GM08714 (cell line): ENCODE data around the gene BTBD9.
"Not testable (repeated sequence)": the region's sequence is repeated elsewhere in the genome, so short reads cannot be mapped to it uniquely, and the experiment has no call there.

ENCODE experiments used
- H3K4me3 ChIP-seq: fragments of 200-500 bp; sonication (Bioruptor generic); 2 replicates; pipeline ENCODE4 v1.5.1; 2014; ENCODE audit warnings: mild to moderate bottlenecking, low read length, inconsistent platforms
- ZNF274 ChIP-seq: IDR thresholded peaks from 2 replicates; pipeline ENCODE4 v1.6.1; 2012; ENCODE audit warnings: mild to moderate bottlenecking, low read depth, low read length

BTBD9 gene

DNA sequence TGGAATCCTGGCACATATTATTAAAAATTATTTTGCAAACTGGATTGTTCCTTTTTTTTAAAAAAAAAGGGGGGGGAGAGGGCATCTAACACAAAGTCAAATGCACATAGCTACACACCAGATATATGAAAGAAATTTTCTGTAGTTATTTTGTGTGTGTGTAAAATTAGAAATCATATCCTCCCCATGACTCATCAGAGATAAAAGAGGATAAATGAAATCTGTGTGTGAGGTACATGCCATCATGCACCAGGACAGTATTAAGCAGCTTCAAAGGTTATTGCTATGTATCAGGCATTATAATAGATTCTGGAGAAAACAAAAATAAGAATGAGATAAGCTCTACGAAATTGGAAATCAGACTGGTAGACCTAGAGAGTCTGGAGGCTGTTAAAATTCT lies 5.2 kb downstream of the BTBD9 start:
- H3K4me3 ChIP-seq: no peak overlapping the region

DNA sequence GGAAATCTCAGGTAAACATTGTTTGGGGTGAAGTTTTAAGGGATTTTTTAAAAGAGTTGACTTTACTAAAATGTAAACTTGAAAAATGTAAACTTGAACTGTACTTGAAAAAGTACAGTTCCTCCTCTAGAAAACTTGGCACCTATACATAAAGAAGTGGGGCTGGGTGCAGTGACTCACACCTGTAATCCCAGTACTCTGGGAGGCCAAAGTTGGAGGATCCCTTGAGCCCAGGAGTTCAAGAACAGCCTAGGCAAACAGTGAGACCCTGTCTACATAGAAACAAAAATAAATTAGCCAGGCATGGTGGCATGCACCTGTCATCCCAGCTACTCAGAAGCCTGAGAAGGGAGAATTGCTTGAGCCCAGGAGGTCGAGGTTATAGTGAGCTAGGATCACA lies 7.2 kb downstream of the BTBD9 start:
- TF ChIP-seq ZNF274: no peak

More for the DNA sequence above, 5.2 kb downstream of the BTBD9 start:
- TF ChIP-seq ZNF274: no peak

DNA sequence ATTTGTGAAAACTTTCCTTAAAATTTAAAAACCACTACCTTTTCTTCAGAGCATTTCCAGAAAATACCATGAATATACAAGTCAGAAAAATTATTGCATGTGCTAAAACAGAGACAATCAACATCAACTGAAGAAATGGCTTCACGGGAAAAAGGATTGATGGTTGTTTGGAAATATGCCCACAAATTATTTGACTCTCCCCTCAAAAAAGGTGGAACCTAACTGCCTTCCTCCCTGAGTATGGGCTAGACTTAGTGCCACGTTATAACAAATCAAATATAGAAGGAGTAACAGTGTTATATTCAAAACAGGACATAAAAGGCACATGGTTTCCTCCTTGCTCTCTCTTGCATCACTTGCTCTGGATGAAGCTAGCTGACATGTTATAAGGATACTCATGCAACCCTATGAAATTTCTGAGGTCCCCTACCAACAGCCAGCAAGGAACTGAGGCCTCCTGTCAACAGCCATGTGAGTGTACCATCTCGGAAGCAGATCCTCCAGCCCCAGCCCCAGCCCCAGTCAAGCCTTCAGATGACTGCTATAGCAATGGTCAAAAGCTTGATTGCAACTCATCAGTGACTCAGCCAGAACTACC lies 8.4 kb downstream of the BTBD9 start:
- no peak overlapping the region for H3K4me3 ChIP-seq
- no peak for TF ChIP-seq ZNF274

More for the DNA sequence above, 7.2 kb downstream of the BTBD9 start:
- no peak overlapping the region for H3K4me3 ChIP-seq

DNA sequence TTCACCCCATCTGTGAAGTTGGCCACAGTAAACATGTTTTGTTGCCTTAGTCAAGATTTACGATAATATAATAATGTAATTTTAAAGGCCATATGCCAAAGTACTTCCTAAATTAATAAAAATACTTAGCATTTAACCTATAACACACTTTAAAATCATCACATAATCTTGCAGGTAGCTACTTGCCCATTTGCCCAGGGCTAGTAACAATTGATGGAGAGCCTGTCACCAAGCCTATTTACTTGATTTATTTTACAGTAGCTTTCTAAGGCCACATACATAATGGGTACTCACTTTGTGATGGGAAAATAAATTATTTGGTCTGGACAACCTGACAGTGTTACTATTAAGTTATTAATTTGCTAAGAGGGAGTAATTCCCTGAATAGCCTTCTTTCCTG lies 14.5 kb downstream of the BTBD9 start:
- TF ChIP-seq ZNF274: no peak

DNA sequence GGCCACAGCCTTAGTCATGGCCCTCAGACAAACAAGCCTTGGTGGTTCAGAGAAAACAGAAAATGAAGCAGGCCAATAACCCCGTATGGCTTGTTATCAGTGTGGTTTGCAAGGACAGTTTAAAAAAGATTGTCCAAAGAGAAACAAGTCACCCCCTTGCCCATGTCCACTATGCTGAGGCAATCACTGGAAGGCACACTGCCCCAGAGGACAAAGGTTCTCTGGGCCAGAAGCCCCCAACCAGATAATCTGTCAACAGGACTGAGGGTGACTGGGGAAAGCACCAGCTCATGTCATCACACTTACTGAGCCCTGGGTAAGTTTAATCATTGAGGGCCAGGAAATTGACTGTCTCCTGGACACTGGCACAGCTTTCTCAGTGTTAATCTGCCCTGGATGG lies 20.4 kb downstream of the BTBD9 start:
- H3K4me3 ChIP-seq: not testable (repeated sequence)

More for the DNA sequence above, 14.5 kb downstream of the BTBD9 start:
- H3K4me3 ChIP-seq: no peak overlapping the region

DNA sequence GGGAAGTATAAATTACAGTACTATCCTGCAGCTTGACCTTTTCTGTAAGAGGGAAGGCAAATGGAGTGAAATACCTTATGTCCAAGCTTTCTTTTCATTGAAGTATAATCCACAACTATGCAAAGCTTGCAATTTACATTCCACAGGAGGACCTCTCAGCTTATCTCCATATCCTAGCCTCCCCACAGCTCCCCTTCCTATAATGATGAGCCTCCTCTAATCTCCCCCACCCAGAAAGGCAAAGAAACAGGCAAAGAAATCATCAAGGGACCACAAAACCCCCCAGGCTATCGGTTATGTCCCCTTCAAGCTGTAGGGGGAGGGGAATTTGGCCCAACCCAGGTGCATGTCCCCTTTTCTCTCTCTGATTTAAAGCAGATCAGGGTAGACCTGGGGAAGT lies 21.4 kb downstream of the BTBD9 start:
- H3K4me3 ChIP-seq: not testable (repeated sequence)

DNA sequence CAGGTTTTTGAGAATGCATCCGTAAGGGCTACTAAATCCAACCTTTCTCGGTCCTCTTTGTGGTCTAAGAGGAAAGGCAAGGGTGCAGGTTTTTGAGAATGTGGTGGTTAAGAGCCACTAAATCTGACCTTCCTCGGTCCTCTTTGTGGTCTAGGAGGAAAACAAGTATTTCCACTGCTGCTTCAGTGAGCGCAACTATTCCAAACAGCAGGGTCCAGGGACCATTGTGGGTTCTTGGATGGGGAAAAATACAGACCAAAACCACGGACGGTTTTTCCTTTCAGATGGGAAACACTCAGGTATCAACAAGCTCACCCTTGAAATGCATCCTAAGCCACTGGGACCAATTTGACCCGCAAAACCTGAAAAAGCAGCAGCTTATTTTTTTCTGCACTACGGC lies 21.9 kb downstream of the BTBD9 start:
- TF ChIP-seq ZNF274: no peak
- no peak overlapping the region for H3K4me3 ChIP-seq

DNA sequence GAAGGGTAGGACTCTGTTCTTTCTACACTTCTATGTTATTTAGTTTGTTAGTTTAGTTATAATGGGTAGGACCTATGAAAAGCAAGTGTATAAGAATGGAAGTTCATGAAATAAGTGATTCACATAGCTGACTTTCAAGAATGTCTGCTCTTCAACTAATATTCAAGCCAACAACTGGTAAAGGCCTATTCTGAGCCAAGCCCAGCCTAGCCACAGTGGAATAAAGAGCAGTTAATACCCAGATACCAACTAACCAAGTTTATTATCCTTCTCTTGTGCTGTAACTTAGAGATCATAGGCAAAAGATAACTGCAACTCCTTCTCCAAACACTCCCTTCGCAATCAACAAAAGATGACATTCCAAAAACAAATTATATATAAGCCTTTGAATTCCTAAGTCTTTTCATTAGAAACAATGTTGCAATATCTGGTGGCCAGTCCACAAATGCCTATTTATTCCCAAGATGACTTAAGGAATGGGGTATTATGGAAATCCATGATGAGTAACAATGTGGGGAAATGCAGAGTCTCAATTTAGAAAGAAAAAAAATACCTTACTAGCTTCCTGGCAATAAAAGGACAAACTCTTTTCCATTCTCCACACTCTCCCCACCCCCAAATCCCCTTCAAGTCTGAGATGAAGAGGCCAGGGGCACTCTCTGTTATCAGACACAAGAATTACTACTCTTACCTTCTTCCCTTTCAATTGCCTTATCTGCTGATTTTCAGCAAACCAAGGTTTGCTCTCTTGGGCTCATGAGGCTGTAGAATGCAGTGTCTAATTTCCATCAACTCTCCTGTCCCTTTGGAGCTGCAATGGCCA lies 27.4 kb downstream of the BTBD9 start:
- H3K4me3 ChIP-seq: no peak overlapping the region

DNA sequence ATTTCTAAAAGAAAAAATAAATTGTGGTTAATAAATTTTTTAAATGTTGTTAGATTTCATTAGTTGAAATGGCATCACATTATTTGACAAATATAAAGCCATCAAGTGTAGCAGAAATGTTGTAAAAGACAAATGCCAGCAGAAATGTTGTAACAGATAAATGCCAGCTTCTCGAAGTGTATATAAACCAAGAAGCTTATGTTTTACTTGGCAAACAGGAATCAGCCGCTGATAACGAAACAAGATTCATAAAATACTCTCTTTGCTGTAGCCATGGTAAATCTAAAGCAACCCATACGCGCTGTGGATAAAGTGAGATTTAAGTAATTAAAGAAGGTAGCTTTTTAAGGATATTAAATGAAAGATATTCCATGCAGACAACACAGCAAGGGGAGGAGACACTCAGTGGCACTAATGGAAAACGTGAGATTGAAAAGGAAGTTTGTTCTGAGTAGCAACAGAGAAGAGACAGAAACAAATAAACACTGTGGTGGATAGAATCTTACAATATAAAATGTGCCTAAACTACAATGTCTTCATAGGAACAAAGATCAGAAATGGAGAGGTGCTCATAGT lies 29.6 kb downstream of the BTBD9 start:
- no peak overlapping the region for H3K4me3 ChIP-seq
- TF ChIP-seq ZNF274: no peak

More for the DNA sequence above, 27.4 kb downstream of the BTBD9 start:
- TF ChIP-seq ZNF274: no peak

DNA sequence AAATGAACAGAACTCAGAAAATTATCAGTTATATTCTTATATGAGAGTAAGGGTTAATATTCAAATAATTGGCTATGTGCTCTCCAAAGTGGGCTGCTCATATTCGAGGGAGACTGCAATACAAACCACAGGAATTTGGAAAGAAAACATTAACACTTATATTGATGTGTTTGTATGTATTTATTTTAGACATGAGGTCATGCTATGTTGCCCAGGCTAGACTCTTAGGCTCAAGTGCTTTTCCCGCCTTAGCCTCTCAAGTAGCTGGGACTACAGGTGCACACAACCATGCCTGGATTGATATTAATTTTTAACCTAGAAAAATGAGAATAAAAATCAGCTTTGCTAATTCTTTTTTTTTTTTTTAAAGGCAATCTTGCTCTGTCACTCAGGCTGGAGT lies 35.0 kb downstream of the BTBD9 start:
- H3K4me3 ChIP-seq: no peak overlapping the region
- TF ChIP-seq ZNF274: no peak

DNA sequence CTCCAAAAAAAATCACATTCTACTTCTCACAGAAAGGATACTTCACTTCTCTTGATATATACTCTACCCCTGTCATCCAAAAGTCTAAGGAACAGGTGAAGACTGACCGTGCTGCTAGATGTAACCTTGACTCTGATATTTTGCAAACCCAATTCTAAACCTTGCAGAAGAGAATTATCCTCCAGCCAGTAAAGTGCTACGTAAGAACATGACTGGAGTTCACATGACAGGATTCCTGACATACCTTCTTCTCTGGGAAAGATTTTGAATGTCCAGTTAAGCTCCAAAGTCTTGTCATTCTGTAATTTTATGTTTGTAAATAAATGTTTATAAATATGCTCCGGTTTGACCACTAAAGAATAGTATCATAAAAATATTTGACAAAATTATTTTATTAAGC lies 35.8 kb downstream of the BTBD9 start:
- TF ChIP-seq ZNF274: no peak
- H3K4me3 ChIP-seq: no peak overlapping the region

DNA sequence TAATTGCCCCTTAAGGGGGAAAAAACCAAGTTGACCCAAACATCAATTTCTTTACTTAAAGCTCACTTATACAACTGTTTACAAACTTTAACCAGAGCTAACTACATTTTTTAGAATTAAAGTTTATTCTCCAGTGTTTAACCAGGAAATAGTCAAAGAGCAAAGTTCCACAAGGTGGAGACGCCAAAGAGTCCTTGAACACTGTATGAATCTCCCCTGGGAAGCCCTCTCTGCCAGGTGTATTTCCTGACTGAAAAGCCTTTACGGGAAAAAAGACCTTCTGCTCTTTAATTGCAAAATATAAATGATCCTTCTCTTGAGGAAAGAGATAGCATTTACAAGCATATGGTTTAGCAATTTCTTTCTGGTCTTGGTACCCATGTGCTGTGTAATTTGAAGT lies 36.2 kb downstream of the BTBD9 start:
- TF ChIP-seq ZNF274: no peak
- H3K4me3 ChIP-seq: no peak overlapping the region

DNA sequence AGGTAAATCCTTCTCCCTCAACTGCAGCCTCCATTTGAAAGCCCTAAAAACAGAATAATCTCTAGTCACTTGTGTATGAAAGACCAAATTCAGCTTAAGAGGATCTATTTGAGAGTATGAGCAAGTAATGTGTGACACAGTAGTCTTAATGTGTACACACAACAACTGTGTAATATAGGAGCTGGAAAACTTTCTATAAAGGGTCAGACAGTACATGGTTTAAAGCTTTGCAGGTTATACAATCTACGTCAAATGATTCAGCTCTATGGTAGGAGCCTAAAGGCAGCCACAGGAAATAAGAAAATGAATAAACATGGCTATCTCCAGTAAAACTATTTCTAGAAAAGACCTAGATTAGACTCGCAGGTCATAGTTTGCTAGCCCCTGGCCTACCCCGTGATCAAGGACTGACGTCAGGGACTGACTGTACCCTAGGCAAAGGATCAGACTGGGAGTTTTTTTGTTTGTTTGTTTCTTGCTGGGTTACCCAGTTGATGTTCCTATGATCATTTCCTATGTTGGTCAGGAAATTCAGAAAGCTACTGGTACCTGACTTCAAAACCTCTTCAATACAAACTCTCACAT lies 39.7 kb downstream of the BTBD9 start:
- no peak for TF ChIP-seq ZNF274

DNA sequence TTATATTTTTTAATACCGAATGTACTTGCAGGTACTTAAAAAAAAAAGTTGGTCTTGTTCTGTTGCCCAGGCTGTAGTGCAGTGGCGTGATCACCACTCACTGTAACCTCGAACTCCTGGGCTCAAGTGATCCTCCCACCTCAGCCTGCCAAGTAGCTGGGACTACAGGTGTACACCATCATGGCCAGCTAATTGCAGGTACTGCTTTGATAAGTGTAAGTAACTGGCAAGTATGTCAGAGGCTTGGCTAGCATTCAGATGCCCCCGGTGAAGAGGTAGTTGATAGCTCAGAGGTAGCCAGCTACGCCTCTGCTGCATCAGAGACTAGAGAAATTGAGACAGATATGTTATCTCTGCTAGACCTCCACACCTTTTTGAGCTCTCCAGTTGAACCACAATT lies 40.5 kb downstream of the BTBD9 start:
- TF ChIP-seq ZNF274: no peak
- no peak overlapping the region for H3K4me3 ChIP-seq

More for the DNA sequence above, 39.7 kb downstream of the BTBD9 start:
- no peak overlapping the region for H3K4me3 ChIP-seq
